Endodermal cell (in vitro differentiated cells): ENCODE data around the gene GDF7. TPM values are rescaled to one million over a fixed set of nuclear protein-coding genes. Genes with fewer than 3 reads are reported as not detected.

Source experiments
- DNase-seq: peaks from one replicate; pipeline ENCODE4 v3.0.0-alpha.2; 2017
- H3K27ac ChIP-seq: 2 replicates; pipeline ENCODE4 v1.5.1; 2013; ENCODE audit warnings: mild to moderate bottlenecking, low read depth, low read length, moderate library complexity
- H3K27me3 ChIP-seq: 2 replicates; pipeline ENCODE4 v1.6.1; 2013; ENCODE audit warnings: mild to moderate bottlenecking, low read length, moderate library complexity; ENCODE audit not compliant: insufficient read depth, control insufficient read depth, poor library complexity, severe bottlenecking
- H3K36me3 ChIP-seq: 2 replicates; pipeline ENCODE4 v1.7.0; 2013; ENCODE audit warnings: mild to moderate bottlenecking, low read length, moderate library complexity; ENCODE audit not compliant: control insufficient read depth, insufficient read depth
- H3K4me1 ChIP-seq: one replicate; pipeline ENCODE4 v1.7.0; 2013; ENCODE audit warnings: low read length; ENCODE audit not compliant: control insufficient read depth, insufficient read depth
- H3K4me3 ChIP-seq: 2 replicates; pipeline ENCODE4 v1.5.1; 2013; ENCODE audit warnings: mild to moderate bottlenecking, low read length, moderate library complexity
- H3K9ac ChIP-seq: 2 replicates; pipeline ENCODE4 v1.6.1; 2013; ENCODE audit warnings: mild to moderate bottlenecking, low read length, moderate library complexity; ENCODE audit not compliant: poor library complexity, severe bottlenecking; ENCODE audit errors: extremely low read depth
- H3K9me3 ChIP-seq: 2 replicates; pipeline ENCODE4 v1.6.1; 2013; ENCODE audit warnings: mild to moderate bottlenecking, low read length, moderate library complexity; ENCODE audit not compliant: control insufficient read depth
- H3K27ac Mint-ChIP-seq: 2 replicates; pipeline ENCODE4 v1.8.0; 2020; ENCODE audit warnings: mixed read lengths
- H3K27me3 Mint-ChIP-seq: 2 replicates; pipeline ENCODE4 v1.8.0; 2021; ENCODE audit warnings: mild to moderate bottlenecking, mixed read lengths; ENCODE audit not compliant: insufficient read depth
- H3K36me3 Mint-ChIP-seq: 2 replicates; pipeline ENCODE4 v1.8.0; 2020; ENCODE audit warnings: low read depth, mixed read lengths
- H3K4me1 Mint-ChIP-seq: 2 replicates; pipeline ENCODE4 v1.8.0; 2020; ENCODE audit warnings: mixed read lengths
- H3K4me3 Mint-ChIP-seq: 2 replicates; pipeline ENCODE4 v1.8.0; 2020; ENCODE audit warnings: mild to moderate bottlenecking, moderate library complexity, mixed read lengths
- H3K9me3 Mint-ChIP-seq: 2 replicates; pipeline ENCODE4 v1.8.0; 2020; ENCODE audit warnings: mild to moderate bottlenecking, mixed read lengths
- CTCF ChIP-seq: fragments of 200-600 bp; sonication (generic); conservative IDR thresholded peaks from 2 replicates; pipeline ENCODE4 v1.5.0; 2021; ENCODE audit warnings: antibody characterized with exemption, mild to moderate bottlenecking
- WGBS, 2 experiments: methylation state at CpG; one replicate each; pipeline versions ENCODE4 v1.1.5 to v1.1.7; 2013; ENCODE audit warnings: missing lambda C conversion rate in 2 of 2, mixed read lengths in 1 of 2; ENCODE audit not compliant: insufficient coverage in 1 of 2, insufficient read length in 1 of 2; 5-methylcytosine and 5-hydroxymethylcytosine counted together
- total RNA-seq, 2 donors: library from RNA; stranded (reverse); fragmentation: NEBNext Ultra II Directional in 1 of 2; extraction: Animal tissue kit (Norgen Biotek cat#: 25700) in 1 of 2; gene quantifications; 2 replicates in 1 of 2; 3 replicates in 1 of 2; pipeline ENCODE4 v1.2.1, GENCODE V29; 2021

Gene GDF7
- total RNA-seq, 2 donors from 2014 or later, result 0.07 to 0.09 TPM

- no peak for TF ChIP-seq CTCF
- H3K4me3 Mint-ChIP-seq, result no peak overlapping the region
- no peaks in the 10 kb centered on the region for H3K27me3 Mint-ChIP-seq
- Histone ChIP-seq H3K4me3 (no peak overlapping the region), H3K36me3 (no peaks in the 10 kb centered on the region), H3K9me3 (no peaks in the 10 kb centered on the region), H3K27me3 (no peaks in the 10 kb centered on the region), H3K27ac (no peak overlapping the region), H3K9ac (no peak overlapping the region), H3K4me1 (peaks cover 6% of the 10 kb centered on the region)
- H3K4me1 Mint-ChIP-seq, result peaks cover 16% of the 10 kb centered on the region
- no peak overlapping the region for H3K27ac Mint-ChIP-seq
- H3K36me3 Mint-ChIP-seq, result peaks cover 14% of the 10 kb centered on the region
- DNase-seq, result peak; percentile 36
- no peaks in the 10 kb centered on the region for H3K9me3 Mint-ChIP-seq
- WGBS, 2 experiments, result 87 to 90% methylated on average over 18 to 20 of the region's 20 CpGs
Measured at GRCh38 chr2:20624156-20624883, 42.6 kb upstream of the GDF7 start.

- 84 to 88% methylated on average over 8 to 11 of the region's 11 CpGs for WGBS, 2 experiments
- H3K9me3 Mint-ChIP-seq, result no peaks in the 10 kb centered on the region
- H3K27ac ChIP-seq, result no peak overlapping the region
- H3K4me1 Mint-ChIP-seq, result peaks cover 16% of the 10 kb centered on the region
- TF ChIP-seq CTCF, result no peak
- no peaks in the 10 kb centered on the region for H3K36me3 ChIP-seq
- H3K4me1 ChIP-seq, result peaks cover 6% of the 10 kb centered on the region
- peak overlapping the region; percentile 72 for H3K27ac Mint-ChIP-seq
- H3K27me3 Mint-ChIP-seq, result no peaks in the 10 kb centered on the region
- peaks cover 11% of the 10 kb centered on the region for H3K36me3 Mint-ChIP-seq
- H3K9me3 ChIP-seq, result no peaks in the 10 kb centered on the region
- no peaks in the 10 kb centered on the region for H3K27me3 ChIP-seq
- H3K4me3 ChIP-seq, result no peak overlapping the region
- H3K4me3 Mint-ChIP-seq, result no peak overlapping the region
- no peak for DNase-seq
- H3K9ac ChIP-seq, result no peak overlapping the region
Measured at GRCh38 chr2:20624884-20625485, 42.0 kb upstream of the GDF7 start.

DNA sequence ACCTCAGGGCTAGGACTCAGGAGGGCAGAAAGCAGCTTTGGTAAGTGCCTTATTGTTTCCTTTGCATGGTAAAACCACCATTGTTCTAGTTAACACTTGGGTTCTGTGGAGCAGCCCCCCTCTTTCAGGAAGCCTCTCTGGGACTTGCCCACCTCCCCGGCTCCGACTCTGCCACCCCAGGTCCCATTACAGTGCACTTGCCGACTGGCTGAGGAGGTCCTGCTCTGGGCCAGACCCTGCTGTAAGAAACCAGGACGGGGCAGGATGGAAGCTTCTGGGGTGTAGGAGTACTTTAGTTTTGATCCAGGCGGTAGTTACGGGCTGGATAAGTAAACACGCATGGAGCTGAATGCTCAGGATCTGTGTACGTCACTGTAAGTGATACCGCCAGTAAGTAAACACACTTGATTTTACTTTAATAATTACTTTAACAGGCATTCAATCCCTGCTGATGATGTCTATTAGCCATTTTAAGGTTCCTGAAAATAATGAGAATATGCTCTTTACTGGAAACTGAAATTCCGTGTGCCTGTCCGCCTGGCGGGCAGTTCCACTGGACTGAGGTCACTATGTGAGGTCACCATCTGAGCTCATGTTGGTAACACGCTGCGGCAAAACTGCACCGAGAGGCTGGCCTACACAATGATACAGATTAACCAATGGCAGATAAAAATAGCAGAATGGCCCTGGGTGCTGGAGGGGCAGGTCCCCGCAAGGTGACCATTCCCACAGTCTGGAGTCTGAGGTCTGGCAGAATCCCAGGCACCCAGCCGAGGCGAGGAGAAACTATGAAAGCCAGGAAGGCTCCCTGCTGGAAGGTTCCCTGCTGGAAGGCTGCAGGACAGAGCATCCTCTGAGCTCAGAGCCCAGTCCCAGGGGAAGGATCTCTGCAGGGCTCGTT lies 41.2 kb upstream of the GDF7 start:
- no peak for TF ChIP-seq CTCF
- H3K27ac Mint-ChIP-seq, result peak overlapping the region; percentile 72
- peaks cover 5% of the 10 kb centered on the region for H3K36me3 Mint-ChIP-seq
- no peak overlapping the region for H3K27ac ChIP-seq
- no peak overlapping the region for H3K9ac ChIP-seq
- H3K27me3 Mint-ChIP-seq, result no peaks in the 10 kb centered on the region
- H3K9me3 Mint-ChIP-seq, result no peaks in the 10 kb centered on the region
- peaks cover 16% of the 10 kb centered on the region for H3K4me1 Mint-ChIP-seq
- peaks cover 1% of the 10 kb centered on the region for H3K36me3 ChIP-seq
- H3K9me3 ChIP-seq, result no peaks in the 10 kb centered on the region
- no peak overlapping the region for H3K4me3 Mint-ChIP-seq
- peak; percentile 74 for DNase-seq
- H3K27me3 ChIP-seq, result no peaks in the 10 kb centered on the region
- peaks cover 6% of the 10 kb centered on the region for H3K4me1 ChIP-seq
- no peak overlapping the region for H3K4me3 ChIP-seq
- 92 to 94% methylated on average over 9 to 19 of the region's 19 CpGs for WGBS, 2 experiments
